GM18951 (cell line): Measurements from ENCODE around the gene ZNF276.

Source experiments
- POLR2A ChIP-seq: IDR thresholded peaks from 4 replicates; pipeline ENCODE4 v1.6.1; 2011; ENCODE audit warnings: mild to moderate bottlenecking; ENCODE audit not compliant: insufficient read length, insufficient read depth; ENCODE audit errors: extremely low read depth
- in situ Hi-C: fragments of 300-500 bp; cut with MboI; formaldehyde crosslinking; loops from one replicate; pipeline ENCODE4 v1.12.0; 2022; ENCODE audit warnings: low sequenced_read_pairs, mixed read lengths, inconsistent platforms; ENCODE audit not compliant: unreplicated experiment

The ZNF276 gene

DNA sequence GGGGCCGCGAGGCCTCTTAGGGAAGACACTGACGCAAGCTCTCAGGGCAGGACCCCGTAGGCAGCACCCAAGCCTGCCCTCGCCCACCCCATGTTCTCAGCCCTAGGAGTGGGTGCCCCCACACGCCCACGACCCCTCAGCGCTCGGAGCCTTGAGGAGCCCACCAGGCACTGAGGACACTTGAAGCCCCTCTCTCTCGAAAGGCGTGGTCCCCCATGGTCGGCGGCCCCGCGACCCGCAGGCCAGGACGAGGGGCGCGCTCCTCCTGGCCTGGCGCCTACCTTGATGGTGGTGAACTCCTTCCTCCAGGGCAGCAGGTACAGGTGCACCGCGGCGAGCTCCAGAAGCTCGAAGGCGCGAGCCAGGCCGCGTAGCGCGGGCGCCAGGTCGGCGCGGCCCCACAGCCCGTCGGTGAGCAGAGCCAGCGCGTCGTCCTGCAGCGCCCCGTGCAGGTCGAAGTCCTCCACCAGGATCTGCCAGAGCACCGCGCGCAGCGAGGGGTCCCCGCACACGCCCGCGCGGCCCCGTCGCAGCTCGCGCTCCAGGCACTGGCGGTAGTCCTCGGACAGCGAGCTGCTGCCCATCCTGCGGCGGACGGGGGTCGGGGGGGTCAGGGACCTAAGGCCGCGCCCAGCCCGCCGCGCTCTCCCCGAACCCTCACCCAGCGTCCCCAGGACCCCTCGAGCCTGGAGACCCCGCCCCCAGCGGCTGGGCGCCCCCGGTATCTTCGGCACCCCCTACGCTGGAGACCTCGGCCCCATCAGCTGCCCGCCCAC, 20.5 kb upstream of the ZNF276 start:
- TF ChIP-seq POLR2A: no peak
- in situ Hi-C loops: no loop called here

DNA sequence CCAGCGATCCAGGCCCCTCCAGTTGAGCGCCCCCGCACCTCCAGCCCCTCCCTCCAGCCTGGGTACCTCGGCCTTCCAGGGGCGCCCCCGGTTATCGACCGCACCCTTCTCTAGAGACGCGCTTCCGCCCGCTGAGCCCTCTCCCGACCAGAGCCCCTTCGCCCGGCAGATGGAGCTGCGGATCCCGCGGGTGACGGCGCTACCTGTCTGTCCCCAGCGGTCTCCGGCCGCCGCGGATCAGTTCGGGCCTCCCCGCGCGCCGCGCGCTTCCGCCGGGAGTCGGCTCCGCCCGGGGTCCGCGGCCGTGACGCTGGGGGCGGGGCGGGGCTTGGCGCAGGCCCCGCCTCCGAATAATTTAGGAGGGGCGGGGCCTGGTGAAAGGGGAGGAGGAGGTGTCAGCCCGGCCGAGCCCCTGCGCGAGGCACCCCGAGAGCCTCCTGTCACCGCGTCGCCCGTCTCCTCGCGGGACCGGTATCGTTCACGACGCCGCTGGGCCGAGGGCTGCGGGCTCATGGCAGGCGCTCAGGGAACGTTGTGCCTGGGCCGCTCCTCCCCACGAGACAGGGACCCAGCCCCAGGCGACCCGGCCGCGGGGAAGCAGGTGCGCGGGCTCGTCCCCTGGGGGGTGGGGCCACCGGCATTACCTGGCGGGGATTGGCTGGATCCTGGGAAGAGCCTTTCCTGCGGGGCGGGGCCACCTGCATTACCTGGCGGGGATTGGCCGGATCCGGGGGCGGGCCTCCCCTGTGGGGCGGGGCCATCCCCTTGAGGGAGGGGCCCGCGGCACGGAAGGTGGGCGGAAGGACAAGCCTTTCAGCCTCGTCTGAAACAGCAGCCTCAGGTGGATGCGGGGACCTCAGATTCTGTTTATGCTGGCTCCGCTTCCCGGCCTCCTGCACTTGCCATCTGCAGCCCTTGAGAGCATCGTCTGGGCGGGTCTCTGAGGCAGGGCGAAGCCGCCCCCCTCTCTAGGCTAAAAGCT, 19.6 kb upstream of the ZNF276 start, which contains the start of gene SPATA2L:
Gene SPATA2L, minus strand, starts transcription at position 281 of the 982 bp plus-strand sequence. CDS start 473 bp downstream, outside the sequence.
- peak; percentile 69 for TF ChIP-seq POLR2A
- in situ Hi-C loops: no loop called here

DNA sequence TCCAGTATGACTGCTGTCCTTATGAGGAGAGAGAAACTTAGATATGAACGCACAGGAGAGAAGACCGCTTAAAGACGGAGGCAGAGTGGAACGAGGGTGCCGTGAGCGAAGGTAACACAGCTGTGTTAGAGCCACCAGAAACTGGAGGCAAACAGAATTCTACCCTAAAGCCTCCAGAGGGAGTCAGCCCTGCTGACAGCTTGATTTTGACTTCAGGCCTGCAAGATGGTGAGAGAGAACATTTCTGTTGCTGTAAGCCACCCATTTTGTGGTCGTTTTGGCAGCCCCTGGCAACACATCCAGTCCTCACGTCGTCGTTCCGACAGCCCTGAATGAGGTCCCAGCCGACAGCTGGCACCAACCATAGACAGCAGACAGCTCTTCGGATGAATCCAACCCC, 17.1 kb upstream of the ZNF276 start:
- in situ Hi-C loops: no loop called here
- TF ChIP-seq POLR2A: no peak

GRCh38 chr16:89705006-89705405, 16.3 kb upstream of the ZNF276 start:
- in situ Hi-C loops: no loop called here

DNA sequence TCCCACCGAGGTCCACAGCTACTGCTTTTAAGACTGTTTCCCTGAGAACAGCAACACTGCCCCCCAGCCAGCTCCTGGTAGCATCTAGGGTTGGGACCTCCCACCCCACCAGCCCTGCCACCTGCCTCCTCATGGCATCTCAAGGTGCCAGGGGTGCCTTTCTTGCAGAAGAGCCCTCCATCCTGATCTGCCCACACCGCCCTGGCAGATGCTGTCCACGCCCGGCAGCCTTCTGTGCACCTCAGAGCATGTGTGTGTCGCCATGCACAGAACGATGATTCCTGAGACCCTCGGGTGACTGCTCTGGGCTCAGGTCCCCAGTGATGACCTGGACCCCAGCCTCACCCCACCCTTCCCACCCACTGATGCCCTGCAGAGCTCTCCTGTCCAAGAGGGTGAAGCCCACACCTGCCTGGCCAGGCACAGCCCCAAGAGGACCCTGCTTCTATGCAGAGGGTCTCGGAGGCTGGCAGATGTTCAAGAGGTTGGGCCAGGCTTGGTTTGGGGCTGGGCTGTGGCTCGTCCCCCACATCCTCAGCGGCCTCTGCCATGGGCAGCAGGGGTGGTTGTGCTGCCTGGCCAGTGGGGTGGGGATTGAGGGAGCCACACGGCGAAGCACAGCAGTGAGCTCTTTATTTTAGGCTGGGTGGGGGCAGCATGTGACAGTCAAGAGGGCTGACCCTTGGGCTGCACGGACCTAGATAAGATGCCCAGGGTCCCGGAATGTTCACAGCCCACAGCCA, 14.6 kb upstream of the ZNF276 start:
- in situ Hi-C loops: no loop called here
- TF ChIP-seq POLR2A: no peak

More at GRCh38 chr16:89705006-89705405, 16.3 kb upstream of the ZNF276 start:
- TF ChIP-seq POLR2A: no peak

GRCh38 chr16:89707695-89708094, 13.6 kb upstream of the ZNF276 start:
- no peak for TF ChIP-seq POLR2A

DNA sequence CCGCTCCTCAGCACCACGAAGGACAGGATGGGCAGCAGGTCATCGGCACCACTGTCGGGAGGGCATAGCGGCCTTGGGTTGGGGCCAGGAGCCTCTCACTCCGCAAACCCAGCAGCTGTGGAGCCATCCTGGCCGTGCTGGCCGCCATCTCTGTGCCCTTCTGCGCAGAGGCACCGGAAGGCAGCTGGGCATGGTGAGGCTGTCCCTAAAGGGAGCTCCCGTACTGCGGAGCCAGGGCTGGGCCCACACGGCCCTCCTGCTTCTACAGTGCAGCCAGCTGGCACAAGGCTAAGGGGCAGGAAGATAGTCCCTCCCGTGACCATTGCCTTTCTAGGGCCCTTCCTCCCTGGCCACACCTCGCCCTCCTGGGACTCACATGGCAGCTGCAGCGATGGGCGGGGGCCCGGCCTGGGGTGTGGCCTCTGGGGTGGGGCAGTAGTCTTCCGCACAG, 12.8 kb upstream of the ZNF276 start:
- in situ Hi-C loops: no loop called here
- no peak for TF ChIP-seq POLR2A

More at GRCh38 chr16:89707695-89708094, 13.6 kb upstream of the ZNF276 start:
- in situ Hi-C loops: no loop called here

DNA sequence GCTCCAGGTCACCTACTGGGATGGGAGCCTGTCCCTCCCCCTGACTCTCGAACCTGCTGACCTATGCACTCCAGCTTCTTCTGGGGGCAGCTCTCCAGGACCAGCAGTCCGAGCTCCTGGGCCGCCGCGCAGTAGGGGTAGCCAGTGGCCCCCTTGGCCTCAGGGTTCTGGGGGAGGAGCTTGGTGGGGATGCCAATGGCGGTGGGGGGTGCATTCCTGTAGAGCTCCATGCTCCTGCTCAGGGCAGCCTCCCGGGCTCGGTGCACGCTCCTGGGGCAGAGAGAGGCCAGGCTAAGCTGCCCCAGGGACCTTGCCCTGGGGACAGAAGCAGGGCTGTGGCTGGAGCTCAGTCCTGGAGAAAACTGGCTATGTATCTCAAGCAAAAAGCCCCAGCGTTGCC, 12.2 kb upstream of the ZNF276 start:
- in situ Hi-C loops: no loop called here
- TF ChIP-seq POLR2A: no peak

DNA sequence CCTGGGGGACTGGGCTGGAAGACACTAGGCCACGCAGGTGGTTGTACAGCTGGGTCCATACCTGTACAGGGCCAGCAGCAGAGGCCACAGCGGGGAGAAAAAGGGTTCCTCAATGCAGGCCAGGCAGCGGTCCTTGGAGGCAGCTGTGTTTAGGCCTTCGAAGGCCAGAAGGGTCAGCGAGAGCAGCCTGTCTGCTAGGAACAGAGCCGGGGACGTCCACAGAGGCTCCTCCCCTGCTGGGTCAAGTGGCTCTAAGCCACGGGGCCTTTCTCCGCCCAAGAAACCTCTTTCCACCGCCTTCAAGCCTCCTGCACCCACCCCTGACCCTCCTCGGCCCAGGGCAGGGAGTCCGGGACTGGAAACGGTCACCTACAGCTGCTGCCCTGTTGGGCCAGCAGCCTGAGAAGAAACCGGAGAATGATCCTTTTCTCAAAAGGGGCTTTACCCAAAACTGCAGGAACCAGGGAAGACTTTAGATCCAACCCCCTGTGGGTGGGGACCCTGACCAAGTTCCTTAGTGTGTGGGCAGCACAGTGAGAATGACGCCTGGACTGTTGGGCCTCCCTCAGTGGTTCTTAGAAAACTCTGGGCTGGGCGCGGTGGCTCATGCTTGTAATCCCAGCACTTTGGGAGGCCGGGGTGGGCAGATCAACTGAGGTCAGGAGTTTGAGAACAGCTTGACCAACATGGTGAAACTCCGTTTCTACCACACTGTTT, 11.5 kb upstream of the ZNF276 start:
- in situ Hi-C loops: no loop called here
- TF ChIP-seq POLR2A: no peak

- TF ChIP-seq POLR2A: no peak
- in situ Hi-C loops: no loop called here
Observed at GRCh38 chr16:89710709-89711564, 10.4 kb upstream of the ZNF276 start.

DNA sequence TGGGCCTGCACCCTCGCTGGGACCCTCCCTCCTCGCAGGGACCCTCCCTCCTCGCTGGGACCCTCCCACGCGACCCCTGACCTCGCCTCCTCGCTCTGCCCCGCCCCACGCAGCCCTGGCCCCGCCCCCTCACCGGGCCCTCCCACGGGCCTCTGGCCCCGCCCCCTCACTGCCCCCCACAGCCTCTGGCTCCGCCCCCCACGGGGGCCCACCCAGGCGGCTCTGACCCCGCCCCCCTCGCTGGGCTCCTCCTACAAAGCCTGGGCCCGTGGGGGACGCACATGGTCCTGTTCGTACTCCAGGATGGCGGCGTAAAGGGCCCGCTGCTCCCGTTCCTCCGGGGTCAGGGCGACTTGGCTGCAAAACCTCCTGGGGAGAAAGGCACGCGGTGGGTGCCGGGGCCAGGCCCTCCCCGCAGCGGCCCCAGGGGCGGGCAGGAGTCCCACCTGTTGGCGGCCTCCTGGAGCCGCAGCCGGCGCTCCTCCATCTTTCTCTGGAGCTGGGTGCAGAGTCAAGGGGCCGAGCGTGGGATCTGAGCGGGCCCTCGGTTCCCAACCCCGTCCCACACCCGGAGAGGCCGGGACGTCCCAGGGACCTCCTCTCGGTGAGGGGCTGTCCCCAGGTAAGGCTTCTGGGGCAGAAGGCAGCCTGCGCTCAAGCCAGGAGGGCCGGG, 9.6 kb upstream of the ZNF276 start:
- in situ Hi-C loops: no loop called here
- TF ChIP-seq POLR2A: peak; percentile 75

GRCh38 chr16:89712274-89712781, 9.0 kb upstream of the ZNF276 start:
- no peak for TF ChIP-seq POLR2A
- in situ Hi-C loops: no loop called here
